22Rv1 (cell line): ENCODE measurements around the gene CCDC142.

Experiments
- H3K27ac ChIP-seq: fragments of 450-650 bp; 2 replicates; pipeline ENCODE4 v1.5.1; 2017
- CTCF ChIP-seq: fragments of 450-650 bp; IDR thresholded peaks from 2 replicates; pipeline ENCODE4 v1.5.1; 2017; ENCODE audit warnings: mild to moderate bottlenecking
- ZFX ChIP-seq: fragments of 450-650 bp; IDR thresholded peaks from 2 replicates; pipeline ENCODE4 v1.6.1; 2017; ENCODE audit warnings: antibody characterized with exemption, borderline replicate concordance

CCDC142 gene

DNA sequence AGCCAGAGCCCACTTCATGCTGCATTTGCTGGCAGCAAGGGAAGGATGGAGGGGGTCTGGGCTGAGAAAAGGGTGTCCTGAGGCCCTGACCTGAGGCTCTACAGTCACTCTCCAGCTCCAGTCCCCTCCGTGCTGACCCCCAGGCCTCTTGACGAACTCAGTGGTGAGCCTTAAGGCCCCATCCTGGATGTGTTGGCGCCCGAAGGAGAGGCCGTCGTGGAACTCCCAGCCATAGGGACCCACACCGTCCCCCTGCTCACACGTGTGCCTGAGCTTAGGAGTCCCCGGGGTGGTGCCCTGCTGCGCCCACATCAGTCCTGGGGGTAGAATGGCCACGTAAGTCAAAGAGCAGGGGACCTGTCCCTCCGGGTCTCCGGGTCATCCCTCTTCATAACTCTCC lies 18.4 kb downstream of the CCDC142 start:
- no peak for TF ChIP-seq CTCF
- no peak for TF ChIP-seq ZFX

GRCh38 chr2:74462786-74463105 lies 20.1 kb downstream of the CCDC142 start:
- TF ChIP-seq ZFX (no peak), CTCF (no peak)
- H3K27ac ChIP-seq: peak overlapping the region; percentile 42; the same call in 1 of the 2 replicates

More for the DNA sequence above, 18.4 kb downstream of the CCDC142 start:
- H3K27ac ChIP-seq: peak overlapping the region; percentile 81

DNA sequence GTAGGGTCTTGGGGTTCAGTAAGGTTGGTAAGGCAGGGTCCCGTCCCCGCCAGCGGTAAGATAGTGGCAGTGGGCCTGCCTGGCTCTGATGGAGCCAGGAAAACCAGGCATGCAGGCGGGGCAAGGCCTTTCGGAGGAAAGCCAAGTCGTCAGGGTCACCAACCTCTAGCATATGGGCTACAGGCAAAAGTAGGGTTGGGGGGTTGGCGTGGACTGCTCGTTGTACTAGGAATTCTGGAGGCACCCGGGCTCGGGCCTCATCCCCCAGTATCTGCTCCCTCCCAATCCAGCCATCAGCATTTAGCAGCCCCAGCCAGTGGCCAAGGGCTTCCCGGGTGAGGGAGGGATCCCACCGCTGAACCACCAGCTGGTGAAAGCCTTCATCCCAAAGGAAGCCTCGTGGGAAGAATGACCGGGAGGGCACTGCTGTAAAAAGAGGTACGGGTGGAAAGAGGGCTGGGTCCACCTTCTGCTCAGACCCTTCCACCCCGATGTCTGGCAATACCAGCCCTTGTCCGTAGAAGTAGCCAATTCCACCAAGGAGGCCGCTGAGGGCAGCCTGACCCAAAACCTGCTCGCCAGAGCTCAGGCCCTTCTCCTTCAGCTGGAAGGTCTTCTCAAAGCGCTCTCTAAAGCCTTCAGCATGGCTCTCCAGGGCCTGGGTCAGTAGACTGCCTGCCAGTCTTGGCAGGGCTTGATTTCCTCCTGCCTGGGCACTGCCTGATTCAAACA lies 20.6 kb downstream of the CCDC142 start:
- peak overlapping the region; percentile 98; the same call in 1 of the 2 replicates for H3K27ac ChIP-seq
- no peak for TF ChIP-seq ZFX
- TF ChIP-seq CTCF: no peak

DNA sequence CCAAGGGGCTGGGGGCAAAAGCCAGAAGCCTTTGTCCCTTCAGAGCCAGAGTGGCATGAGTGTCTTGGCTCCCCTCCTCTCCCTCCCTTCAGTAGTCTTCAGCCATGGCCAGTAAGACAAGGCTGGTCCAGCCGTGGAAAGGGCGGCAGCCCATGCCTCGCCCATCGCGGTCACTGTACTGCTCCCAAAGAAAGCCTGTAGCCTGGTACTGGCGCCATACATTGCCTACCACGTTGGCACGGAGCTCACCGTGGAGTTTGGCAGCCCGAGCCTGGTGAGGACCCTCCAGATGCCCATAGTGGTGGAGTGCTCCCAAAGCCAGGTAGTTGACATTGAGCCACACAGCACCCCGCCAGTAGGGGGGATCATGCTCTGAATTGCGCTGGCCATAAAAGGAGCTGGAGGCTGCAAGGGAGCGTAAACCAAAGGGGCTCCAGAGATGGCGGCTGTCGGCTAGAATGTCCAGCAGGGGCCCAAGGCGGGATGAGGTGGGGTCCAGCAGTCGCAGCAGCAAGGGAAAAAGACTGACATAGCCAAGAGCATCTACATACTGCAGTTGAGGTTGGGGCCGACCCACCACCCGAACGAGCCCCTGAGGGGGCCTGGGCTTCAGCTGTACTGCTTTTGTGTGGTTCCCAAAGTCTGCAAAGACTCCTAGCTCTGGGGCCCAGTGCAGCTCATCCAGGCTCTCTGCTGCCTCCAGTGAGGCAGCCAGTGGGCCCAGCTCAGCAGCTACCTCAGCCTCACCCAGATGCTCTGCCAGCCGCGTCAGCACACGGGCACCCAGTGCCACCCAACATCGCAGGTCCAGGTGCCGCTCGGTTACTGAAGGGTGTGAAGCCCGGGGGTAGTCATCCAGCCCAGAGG lies 21.4 kb downstream of the CCDC142 start:
- TF ChIP-seq CTCF (no peak), ZFX (no peak)
- peak overlapping the region; percentile 98 for H3K27ac ChIP-seq

DNA sequence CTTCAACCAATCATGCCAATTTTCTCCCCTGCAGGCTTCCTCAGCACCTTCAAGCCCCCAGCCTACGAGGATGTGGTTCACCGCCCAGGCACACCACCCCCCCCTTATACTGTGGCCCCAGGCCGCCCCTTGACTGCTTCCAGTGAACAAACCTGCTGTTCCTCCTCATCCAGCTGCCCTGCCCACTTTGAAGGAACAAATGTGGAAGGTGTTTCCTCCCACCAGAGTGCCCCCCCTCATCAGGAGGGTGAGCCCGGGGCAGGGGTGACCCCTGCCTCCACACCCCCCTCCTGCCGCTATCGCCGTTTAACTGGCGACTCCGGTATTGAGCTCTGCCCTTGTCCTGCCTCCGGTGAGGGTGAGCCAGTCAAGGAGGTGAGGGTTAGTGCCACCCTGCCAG lies 22.6 kb downstream of the CCDC142 start:
- peak overlapping the region; percentile 98 for H3K27ac ChIP-seq

- H3K27ac ChIP-seq: peak overlapping the region; percentile 98
Measured at GRCh38 chr2:74459503-74460118, 23.2 kb downstream of the CCDC142 start.

- H3K27ac ChIP-seq: peak overlapping the region; percentile 98
- TF ChIP-seq CTCF (no peak), ZFX (no peak)
Measured at GRCh38 chr2:74458938-74459363, 23.8 kb downstream of the CCDC142 start.
